Measurements from ENCODE around the gene USE1.

USE1 gene

GRCh38 chr19:17235971-17236777, 21.0 kb downstream of the USE1 start:
- DNase-seq, result no peak

- no peak for DNase-seq
Measured at GRCh38 chr19:17236811-17237543, 21.8 kb downstream of the USE1 start.

GRCh38 chr19:17237747-17238706, 22.9 kb downstream of the USE1 start:
- no peak for DNase-seq

DNA sequence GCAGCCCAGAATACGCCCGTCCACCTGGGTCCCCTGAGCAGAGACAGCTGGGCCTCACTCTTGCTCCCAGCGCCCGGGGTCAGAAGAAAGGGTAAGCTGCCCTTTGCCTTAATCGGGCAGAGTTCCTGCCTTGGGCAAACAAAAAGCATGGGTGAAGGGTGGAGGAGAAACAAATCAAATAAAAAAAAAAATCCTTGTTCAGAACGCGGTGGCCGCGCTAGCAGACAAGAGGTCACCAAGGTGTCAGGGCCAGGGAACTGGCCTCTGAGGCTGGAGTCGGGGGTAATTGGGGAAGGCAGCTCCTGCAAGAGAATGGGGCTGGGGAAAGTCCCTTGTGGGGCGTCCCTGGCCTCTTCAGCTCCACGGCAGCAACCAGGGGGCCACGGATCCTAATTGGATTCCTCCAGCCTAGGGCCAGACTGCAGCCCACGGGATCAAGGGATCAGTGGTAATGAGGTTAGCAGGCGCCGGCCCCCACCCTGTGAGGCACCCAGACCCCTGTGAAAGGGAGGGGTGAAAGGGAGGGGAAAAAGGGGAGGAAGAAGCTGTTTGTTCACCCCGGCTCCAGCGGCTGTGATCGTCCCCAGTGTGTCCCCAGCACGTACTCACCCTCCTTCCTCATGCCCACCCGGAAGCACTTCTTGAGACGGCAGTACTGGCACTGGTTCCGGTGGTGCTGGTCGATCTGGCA, 25.1 kb downstream of the USE1 start:
- no peak for DNase-seq

DNA sequence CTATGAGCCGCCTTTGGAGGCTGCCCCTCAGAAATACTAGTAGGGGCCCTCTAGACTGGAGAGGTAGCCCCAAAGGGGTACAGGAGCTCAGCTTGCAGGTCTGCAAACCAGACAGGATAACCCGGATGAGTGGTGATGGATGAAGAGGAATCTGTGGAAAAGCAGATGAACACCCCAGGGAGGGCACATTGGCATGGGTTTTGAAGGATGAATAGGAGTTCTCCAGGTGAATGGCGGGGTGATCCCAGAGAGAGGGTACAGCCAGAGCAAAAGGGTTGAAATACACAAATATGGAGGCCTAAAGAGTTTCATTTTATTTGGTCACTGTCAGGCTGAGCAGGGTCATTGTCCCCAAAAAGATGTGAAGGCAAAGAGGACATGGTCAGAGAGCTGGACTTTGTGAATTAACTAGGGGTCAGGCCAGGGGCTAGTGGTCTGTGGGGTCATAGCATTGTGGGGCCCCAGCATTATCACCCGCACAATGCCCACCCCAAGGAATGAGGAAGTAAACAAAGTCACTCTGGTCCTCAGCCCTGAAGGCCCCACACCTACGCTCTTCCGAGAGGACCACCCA, 25.8 kb downstream of the USE1 start:
- DNase-seq, result no peak

- DNase-seq, result no peak
Measured at GRCh38 chr19:17242431-17243208, 27.5 kb downstream of the USE1 start.

GRCh38 chr19:17243211-17243829, 28.2 kb downstream of the USE1 start:
- no peak for DNase-seq

GRCh38 chr19:17243830-17244617, 28.9 kb downstream of the USE1 start:
- no peak for DNase-seq

GRCh38 chr19:17244618-17245534, 29.7 kb downstream of the USE1 start:
- DNase-seq, result no peak

GRCh38 chr19:17245535-17245984, 30.4 kb downstream of the USE1 start, which contains the start of gene NR2F6:
Gene NR2F6, minus strand, starts transcription at chr19:17245919. Its CDS starts 699 bp downstream, at chr19:17245220.
- no peak for DNase-seq

DNA sequence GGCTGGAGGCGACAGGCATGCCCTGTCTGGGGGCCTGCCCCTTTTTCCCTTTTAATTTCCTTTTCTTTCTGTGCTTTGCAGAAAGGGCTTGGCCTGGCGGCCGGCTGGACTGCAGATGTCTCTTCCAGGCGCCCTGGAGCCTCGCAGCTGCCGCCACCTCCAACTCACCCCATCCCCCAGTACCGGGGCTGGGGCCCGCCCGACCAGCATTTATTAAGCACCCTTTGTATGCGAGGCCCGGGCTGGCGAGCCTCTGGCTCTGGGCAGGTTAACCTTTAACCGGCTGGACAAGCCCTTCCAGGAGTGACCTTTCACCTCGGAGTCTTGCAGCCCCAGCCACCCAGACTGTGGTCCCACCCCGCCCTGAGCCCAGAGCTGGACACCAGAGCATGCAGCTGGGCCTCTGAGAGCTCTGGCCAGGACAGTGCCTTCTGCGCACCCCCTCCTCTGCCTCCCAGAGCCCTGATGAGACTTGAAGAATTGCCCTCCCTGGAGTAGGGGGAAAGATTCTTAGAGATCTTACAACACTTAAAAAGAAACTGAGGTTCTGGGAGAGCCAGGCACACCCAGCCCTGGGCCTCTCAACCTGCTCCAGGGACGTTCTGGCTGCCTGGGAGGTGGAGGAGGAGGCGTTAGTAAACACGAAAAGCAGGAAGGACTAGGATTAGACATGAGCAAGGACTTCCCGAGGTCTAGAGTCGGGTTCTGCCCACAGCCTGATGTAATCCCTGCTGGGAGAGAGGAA, 31.7 kb downstream of the USE1 start:
- DNase-seq, result no peak

GRCh38 chr19:17248011-17248776, 33.0 kb downstream of the USE1 start:
- no peak for DNase-seq

DNA sequence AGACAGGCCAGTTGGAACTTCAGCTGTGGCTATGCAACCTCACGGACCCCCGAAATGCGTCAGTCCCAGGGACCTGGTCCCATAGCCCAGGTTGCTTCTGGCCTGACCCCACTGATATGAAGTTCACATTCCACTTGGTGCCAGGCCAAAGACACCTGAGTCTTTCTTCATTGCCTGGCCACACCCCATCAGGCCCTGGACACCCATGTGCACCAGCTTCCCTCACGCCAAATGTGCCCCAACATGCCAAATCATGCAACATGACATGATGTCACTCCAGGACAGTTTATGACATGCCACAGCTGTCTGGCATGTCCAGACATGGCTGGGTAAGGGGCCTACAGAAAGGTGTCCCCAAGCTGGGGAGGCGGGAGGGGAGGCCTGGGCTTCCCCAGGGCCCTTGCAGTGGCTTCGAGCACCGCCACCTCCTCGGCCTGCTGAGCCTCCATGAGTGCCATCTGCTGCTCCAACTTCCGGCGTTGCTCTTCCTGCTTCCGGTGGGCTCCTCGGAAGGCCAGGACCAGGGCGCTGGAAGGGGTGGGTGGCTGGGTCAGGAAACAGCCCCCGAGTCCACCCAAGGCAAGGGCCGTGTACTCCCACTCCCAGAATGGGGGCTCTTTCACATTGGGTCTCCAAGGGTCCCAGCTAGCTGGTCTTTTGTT, 34.9 kb downstream of the USE1 start:
- DNase-seq, result no peak

DNA sequence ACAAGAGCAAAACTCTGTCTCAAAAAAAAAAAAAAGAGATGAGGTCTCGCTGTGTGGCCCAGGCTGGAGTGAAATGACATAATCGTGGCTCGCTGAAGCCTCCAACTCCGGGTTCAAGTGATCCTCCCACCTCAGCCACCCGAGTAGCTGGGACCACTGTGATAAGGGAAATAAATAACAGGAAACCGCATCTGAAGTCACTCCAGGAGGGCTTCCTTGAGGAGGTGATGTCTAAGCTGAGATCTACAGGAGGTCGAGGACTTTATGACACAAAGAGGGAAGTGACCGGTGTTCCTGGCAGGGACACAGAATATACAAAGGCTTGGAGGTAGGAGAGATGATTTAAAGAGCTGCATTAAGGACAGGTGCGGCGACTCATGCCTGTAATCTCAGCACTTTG, 39.5 kb downstream of the USE1 start:
- no peak for DNase-seq

DNA sequence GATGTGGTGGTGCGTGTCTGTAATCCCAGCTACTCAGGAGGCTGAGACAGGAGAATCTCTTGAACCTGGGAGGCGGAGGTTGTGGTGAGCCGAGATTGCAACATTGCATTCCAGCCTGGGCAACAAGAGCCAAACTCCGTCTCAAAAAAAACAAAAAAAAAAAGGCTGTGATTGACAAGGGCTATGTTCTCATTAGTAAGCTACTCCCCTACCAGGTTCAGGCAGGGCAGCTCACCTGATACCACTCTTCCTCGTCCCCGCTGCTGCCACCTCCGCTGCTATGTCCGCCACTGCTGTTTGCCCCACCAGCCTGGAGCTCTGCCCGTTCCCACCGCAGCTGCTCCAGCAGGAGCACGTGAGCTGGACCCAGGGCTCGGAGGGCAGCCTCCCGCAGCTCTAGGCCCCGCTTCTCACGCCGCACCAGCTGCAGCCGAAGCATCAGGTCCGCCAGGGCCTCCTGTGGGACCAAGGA, 40.0 kb downstream of the USE1 start:
- no peak for DNase-seq

- no peak for DNase-seq
Measured at GRCh38 chr19:17256130-17256529, 41.0 kb downstream of the USE1 start.

All from CD4-positive, alpha-beta T cell treated with Interleukin-4 for 4 hours (primary cell).